ENCODE data around the gene MLLT1.

The MLLT1 gene

DNA sequence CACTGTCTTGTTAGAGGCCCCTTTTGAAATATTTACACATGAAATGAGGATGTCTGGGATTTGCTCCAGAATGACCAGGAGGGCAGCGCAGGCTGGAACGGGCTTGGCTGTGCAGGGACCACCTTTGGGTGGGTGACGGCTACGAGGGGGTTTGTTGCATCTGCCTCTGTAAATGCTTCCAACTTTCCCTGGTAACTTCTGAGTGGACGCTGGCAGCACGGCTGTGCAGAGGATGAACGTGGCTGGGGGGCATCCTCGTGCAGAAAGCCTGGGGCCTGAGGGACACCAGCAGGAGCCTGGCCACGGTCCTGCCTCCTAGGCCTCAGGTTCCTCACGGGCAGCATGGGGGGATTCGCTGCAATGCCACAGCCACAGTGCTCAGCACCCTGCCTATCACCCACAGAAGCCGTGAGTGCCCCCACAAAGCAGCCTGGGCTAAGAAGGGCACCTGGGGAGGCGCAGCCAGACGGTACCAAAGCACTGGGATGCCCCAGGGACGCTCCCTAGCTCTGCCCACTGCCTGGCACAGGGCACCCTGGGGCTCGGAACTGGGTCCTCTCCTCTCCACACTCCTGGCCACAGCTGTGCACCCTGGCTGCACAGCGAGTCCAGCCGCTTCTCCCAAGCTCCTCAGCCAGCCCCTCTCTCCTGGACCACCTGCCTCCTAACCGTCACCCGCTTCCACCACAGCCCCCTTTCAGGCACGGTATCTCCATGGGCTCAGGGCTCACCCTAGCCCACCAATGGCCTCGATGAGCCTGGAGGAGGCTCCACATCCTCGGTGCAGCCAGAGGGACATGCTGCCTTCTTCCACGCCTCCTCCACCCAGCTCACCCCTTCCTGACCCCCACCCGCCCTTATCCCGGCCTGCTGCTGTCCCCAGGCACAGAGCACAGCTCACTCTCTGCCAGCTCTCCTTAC lies 44.5 kb downstream of the MLLT1 start:
- no peak for DNase-seq (ENCODE audit: low read depth in 2 of 2)

DNA sequence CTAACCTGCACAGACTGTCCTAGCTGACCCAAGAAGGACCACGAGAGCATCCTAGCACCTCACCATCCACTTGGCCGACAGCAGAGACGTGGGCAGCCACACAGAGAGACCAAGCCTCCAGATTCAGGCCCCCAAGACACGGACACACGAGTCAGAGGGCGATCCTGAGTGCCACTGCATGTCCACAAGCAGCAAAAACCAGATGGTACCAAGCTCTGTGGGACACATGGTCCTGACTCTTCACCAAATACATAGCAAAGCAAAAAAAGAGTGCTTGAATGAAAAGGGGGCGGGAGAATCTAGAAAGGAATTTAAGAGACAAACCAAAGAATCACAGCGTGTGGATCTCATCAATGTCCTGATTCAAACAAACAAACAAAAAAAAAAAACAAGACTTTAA lies 45.2 kb downstream of the MLLT1 start:
- DNase-seq (ENCODE audit: low read depth in 2 of 2) = no peak

DNA sequence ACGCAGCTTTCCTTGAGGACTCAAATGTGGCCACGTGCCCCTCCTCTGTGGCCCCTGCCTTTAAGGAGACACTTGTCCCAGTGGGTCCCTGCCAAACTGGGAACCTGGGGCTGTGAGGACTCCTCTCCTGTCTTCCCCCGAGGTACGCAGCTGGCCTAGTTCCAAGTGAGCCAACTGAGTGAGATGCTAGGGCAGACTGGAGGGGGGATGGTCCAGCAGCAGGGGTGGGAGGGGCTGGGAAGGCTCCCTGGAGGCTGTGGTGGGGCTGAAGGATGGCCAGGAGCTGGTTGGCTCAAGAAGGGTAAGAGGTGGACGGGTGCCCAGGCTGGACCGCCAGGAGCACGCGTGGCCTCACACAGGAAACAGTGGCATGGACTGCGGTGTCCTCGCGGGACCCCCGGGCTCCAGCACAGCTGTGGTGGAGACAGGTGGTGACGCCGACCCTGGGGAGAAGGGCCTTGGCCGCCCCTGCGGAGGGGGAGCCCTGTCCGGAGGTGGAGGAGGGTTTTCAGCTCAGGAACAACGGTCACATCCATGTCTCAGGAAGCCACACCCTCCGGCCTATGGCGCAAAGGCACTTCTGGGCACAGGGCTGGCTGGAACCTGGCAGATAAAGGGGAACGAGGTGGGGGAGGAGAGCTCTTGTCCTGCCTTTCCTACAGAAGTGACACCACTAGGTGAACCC lies 45.8 kb downstream of the MLLT1 start:
- DNase-seq (ENCODE audit: low read depth in 2 of 2) = no peak

DNA sequence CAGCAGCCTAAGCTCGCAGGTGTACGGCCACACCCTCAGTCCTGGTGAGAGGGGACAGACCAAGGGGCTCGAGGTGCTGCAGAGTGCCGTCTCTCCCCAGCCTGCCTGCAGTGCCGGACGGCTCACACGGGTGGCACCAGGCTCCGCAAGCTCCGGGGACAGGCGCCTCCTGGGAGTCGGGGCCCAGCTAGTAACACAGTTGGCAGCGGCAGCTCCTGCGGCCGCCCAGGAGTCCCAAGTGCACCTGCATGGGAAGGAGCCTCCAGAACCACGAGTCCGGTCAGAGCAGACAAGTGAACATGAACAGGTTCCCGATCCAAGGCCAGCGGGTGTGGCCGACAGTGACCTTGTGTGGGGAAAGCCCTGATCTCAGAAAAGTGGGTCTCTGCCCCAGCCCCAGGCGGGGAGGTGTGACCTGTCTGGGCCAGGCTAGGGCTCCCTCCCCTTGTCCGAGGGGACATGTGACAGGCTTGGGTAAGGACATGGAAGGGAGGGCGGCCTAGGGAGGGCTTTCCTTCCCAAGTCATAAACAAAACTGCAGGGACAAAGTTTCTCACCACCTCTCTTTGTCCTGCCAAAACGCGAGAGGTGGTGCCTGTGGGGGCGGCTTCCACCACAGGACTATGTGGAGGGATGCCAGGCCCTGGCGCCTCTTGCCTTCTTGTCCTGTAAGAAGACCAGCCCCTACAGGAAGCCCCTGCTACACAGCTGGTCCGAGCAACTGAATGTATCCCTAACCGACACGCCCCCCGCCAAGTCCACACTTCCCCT lies 46.5 kb downstream of the MLLT1 start:
- no peak for DNase-seq (ENCODE audit: low read depth in 2 of 2)

DNA sequence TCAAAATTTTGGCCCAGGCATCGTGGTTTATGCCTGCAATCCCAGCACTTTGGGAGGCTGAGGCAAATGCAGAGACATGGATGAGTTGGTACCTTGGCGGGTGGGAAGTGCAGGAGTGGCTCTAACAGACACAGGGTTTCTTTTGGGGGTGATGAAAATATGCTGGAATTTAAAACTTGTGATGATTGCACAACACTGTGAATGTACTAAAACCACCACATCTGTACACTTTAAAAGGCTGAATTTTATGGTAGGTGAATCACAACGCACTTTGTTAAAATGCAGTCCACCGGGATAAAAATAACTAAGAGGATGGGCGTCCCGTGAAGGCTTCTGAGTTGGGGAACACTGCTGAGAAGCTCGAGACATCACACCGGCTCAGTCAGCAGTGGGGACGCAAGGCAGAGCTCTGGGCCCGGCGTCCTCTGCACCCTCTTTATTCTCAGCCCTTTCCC lies 47.1 kb downstream of the MLLT1 start:
- DNase-seq (ENCODE audit: low read depth in 2 of 2) = no peak

DNA sequence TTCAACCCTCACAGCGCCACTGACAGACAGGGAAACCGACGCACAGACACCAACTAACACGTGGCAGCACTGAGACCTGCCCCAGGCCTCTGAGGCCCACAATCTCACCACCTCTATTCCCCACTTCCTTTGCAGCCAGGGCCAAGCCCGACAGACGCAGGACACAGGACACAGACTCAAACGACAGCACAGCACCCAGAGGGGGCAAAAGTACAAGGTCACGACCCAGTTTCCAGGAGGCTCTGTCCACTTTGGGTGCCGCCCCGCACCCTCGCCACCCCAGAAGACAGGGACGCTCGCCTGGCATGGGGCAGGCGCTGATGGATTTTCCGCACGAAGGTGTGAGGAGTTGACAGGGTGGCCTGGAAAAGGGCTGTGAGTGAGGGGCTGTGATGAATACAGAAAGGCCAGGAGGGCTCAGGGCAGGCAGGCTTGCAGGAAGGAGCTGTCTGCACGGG lies 48.8 kb downstream of the MLLT1 start:
- DNase-seq (ENCODE audit: low read depth in 2 of 2) = no peak

DNA sequence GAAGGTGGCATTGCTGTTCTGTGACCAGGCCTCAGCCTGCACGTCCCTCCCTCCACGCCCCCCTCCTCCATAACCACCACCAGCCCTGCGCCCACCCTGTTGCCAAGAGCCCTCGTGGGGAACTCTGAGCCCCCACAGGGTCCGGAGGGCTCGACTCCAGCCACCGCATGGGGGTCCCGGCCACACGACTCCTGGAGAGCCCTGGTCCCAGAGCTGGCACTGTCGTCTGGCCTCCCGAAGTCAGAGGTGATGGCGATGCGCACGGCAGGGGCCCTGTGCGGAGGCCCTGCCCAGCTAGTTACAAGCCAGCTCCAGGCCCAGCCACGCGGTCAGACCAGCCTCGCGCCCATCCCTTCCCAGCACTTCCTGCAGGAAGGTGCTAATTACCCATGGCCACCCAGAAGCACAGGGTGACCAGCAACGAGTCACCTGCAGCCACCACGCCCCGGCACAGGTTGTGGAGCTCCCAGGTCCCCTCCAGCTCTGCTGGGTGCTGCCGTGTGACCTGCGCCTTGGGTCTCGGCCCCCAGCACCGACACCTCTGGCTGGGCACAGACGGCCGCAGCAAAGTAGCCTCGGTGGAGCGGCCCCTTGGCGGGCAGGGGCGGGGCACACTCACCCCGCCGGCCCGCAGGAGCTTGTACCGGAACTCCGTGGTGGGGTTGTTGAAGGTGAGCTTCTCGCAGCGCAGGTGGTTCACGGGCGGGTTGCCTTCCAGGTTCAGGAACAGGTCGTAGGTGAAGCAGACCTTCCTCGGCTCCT lies 49.6 kb downstream of the MLLT1 start:
- no peak for DNase-seq (ENCODE audit: low read depth in 2 of 2)

DNA sequence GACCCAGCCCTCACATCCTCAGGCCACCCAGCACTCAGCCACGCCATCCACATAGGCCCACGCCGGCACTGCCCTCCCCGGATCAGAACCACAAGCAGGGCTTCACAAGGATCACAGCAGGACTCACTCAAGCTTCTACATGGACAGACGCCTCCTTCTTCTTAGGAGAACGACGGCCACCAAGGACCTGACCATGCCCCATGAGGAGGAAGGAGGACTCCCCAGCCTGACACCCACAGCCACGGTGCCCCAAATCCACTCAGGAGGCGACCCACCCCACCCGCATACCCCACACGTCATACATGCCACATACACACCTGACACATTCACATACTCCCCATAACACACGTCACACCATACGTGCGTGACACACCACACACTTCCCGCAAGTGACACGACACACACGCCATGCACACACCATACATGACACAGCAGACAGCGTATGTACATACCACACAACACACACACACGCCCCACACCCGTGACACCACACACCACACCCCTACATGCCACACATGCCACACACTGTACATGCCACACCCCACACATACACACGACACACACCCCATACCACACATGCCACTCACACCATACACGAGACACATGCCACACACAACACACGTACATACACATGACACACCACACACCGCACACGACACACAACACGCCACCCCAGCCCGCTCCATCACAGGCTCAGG lies 50.4 kb downstream of the MLLT1 start:
- no peak for DNase-seq (ENCODE audit: low read depth in 2 of 2)

DNA sequence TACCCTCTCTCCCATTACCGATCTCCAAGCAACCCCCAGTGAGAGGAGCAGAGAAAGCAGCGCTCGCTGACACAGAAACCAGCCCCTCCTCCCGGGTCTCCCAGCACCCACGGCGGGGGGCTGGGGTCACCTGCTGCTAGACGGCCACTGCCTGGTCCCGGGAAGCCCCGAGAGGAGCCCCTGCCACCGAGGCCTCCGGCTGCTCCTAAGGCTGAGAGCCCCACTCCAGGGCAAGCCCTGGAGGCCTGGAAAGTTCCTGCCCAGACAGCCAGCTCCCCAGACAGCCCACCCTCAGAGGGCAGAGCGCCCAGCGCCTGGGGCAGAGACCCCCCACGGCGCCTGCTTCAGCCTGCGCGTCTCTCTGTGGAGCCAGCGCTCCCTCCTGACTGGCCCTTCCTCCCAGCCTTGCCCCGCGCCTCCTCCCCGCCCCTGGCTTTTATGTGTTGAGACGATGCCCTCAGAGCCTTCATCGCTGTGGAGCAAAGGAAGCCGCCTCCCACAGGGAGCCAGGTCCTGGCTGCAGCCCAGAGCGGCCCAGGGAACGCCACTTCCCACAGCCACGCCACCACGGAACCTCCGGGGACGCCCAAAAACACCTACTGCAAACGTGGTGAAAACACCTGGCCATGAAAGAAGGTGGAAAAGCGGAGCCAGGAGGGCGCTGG lies 51.1 kb downstream of the MLLT1 start:
- DNase-seq (ENCODE audit: low read depth in 2 of 2) = no peak

DNA sequence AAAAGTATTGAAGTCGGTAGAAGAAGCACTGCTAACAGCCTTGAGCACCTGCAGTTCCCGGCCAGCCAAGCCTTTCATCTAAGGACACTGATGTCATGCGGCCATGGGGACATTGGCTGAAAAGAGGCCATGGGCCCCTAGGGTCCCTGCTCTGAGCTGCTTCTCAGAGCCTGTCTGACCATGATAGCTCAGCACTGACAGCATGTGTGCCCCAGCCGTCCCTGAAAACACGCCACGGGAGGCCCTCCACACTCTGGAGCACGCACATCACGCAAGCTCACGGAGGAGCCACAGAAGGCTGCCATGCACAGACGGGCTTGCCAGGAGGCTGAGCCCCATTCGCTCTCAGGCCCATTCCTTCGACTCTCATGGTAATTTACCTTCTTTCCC lies 51.8 kb downstream of the MLLT1 start:
- no peak for DNase-seq (ENCODE audit: low read depth in 2 of 2)

DNA sequence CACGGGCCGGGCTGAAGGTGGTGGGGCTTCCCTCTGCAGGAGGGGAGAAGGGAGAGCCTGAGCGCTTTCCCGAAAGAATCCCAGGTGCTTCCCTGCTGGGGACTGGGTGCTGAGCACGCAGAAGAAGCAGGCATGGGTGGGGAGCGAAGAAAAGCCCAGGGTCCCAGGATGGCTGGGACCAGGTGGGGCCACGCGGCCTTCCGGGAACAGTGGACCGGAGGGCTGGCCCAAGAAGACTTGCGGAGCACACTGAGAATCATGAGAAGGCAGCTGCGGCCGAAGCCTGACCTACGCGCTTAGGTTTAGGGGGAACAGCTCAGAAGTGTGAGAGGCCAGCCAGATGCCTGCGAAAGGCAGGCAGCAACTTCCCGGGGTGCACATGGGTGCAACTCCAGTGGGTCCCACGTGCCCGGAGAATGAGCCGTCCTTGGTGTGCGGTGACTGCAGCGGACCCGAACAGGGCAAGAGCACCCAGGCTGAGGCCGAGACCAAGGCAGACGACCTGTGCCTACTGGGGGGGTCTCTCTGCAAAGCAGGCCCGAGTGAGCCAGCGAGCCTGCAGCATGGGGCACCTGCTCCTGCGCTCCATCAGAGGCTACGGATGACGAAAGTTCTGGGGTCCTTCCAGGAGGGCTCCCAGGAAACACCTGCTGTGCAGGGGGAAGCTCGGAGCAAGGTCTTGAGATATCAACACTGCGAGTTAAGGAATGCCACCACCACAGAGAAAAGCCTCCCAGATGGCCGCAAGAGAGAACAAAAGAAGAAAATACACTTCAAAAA lies 52.4 kb downstream of the MLLT1 start:
- no peak for DNase-seq (ENCODE audit: low read depth in 2 of 2)

DNA sequence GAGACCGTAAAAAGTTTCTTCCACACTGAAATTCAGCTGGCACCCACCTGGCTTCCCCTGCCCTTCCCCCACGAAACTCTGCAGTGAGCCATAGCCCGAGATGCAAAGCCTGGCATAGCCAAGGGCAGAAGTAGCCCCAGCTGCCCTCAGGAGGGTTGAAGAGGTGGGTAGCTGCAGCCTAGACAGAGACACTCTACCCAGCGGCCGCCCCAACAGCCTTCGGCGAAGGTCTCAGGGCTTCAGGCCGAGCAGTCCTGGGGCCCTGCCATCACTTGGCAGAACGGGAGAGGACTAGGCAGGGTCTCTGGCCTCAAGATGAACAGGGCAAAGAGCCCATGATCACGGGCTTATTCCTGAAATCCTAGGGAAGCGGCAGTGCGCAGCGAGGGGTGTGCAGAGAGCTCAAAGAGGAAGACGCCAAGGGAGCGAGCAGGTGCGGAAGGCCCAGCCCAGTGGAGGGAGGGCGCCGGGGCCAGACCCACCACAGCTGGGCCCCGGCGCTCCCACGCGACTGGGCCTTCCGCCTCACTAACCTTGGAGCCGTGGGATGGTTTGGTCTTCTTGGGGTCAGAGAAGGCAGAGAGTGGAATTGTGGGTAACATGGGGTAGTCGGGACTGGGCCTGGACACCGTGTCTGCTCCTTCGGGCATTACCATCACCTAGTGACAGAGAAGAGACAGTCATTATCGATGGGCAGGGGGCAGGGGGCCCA lies 53.2 kb downstream of the MLLT1 start:
- DNase-seq (ENCODE audit: low read depth in 2 of 2) = no peak

DNA sequence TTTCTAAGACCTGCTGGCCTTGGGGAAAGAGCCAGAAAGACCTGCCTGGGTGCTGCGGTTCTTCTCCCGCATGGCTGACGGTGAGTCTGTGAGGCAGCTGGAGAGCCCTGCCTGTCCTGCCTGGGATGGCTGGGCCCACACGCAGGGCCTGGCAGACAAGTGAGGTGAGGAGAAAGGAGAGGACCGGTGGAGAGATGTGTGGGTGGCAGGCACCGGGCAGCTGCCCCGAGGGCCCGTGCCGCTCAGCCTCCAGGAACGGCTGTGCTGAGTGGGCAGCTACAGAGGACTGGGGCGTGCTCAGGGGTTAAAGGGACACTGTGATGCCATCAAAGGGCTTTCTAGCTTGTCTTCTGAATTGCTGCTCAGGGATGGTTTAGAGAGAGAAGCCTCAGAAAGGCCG lies 53.8 kb downstream of the MLLT1 start:
- no peak for DNase-seq (ENCODE audit: low read depth in 2 of 2)

DNA sequence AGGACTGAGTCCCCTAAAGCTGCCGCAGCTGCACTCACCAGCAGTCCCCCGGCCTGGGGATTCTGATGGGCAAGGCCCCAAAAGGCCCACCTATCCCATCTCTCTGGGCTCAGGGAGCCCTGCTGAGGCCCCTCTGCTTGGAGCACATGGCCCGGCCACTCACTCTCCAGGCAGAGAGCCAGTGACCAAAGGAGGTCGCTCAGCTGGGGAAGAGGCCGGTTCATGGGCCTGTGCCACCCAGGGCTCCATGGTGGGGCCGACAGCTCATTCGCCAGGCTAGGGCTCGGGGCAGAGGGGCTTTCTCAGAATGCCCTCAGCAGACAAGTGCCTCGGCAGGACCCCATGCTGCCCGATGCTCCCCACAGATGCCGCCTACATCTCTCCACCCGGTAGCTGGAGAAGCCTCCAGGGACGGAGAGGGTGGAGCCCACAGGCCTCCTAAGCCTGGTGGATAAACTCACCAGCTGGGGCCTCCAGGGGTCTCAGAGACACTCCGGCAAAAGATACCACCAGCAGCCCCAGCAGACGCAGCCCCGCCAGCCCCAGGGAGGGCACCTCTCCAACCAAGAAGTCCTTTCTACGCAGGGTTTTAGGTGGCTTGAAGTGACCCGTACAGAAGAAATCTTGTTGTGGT lies 54.4 kb downstream of the MLLT1 start:
- no peak for DNase-seq (ENCODE audit: low read depth in 2 of 2)

DNA sequence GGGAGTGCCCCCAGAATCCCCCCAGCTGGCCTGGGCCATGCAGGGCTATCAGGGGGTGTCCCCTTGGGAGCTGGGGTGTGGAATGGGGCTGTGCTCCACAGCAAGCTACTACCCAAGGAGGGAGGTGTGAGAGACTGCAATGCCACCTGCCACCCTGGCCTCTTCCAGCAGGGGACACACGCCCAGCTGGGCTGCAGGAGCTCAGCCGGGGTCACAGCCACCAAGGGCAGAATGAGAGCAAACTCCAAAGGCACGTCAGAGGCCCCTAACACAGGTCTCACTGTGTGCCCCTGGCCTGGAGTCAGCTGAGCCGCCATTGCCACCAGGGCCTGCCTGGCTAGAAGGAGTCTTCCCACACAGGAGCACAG lies 55.5 kb downstream of the MLLT1 start:
- no peak for DNase-seq (ENCODE audit: low read depth in 2 of 2)

DNA sequence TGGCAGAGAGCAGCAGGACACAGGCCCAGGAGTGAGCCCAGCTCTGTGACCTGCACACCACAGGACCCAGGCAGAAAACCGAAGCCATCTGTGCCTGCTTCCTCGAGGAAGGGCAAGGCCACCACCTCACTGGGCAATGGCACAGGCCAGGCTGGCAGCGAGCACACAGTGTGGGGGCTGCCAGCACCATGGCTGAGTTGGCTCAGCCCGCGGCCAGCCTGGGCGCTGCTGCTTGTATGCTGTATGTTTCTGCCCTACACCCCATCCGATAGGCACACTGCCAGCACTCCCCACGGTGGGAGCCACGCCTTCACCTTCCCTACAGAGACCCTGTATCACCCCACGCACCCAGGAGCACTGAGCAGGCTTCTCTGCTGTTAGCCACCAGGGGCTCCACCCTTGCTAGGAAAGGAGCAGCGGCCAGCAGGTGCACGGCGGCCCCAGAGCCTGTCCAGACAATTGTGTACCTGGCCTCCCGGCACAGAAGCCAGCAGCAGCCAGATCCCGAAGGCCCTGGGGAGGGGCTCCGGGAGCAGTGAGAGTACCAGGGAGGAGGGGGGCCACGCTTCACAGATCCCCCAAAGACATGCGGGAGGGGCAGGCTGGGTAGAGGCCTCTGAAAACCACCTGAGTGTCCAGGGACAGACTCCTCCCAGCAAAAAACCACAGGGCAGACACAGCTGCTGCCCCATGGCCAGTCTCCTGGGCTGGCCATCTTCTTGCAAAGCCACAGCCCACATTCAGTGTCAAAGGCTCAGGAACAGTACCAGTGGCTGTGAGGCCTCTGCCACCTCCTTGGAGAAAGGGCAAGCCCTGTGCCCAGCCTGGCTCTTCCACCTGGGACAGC lies 56.1 kb downstream of the MLLT1 start:
- no peak for DNase-seq (ENCODE audit: low read depth in 2 of 2)

DNA sequence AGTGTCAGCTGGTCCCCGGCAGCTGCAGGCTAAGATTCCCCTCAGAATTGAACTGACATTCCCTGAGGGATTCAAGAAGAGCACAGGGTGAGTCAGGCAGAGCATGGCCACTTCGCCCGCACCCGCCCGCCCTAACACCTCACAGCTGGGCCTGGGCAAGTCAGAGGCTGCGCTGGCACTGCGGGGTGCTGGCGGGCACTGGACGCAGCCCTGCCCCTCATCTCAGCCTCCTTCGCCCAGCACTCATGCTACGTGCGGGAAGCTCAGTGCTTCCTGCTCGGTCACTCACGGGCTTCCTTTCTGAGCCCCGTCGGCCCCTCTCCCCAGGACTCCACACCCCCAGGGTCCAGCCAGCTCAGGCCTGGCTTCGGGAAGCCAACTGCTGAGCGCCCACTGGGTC lies 56.9 kb downstream of the MLLT1 start:
- no peak for DNase-seq (ENCODE audit: low read depth in 2 of 2)

Measured in stimulated activated CD8-positive, alpha-beta memory T cell treated with anti-CD3 and anti-CD28 coated beads, Interleukin-15, amount 100 ng/mL, for 4 hours (primary cell).